PFSK-1 (cell line): ENCODE data around the gene VPS25.

Source experiments
- FOXP2 ChIP-seq: optimal IDR thresholded peaks from 2 replicates; pipeline ENCODE3; 2011; ENCODE audit warnings: borderline replicate concordance, control low read depth, inconsistent platforms; ENCODE audit not compliant: insufficient read depth; ENCODE audit errors: extremely low read length, extremely low read depth
- POLR2AphosphoS5 ChIP-seq: IDR thresholded peaks from 2 replicates; pipeline ENCODE4 v1.6.1; 2012; ENCODE audit warnings: low read depth, mild to moderate bottlenecking, control low read depth, low read length, moderate library complexity
- REST ChIP-seq, 2 experiments: IDR thresholded peaks; 2 replicates each; pipeline versions ENCODE4 v1.6.1 to v1.8.0; 2011 to 2012; ENCODE audit warnings: low read depth in 2 of 2, low read length in 2 of 2, control low read depth in 1 of 2, inconsistent platforms in 1 of 2, mild to moderate bottlenecking in 1 of 2, moderate library complexity in 1 of 2; ENCODE audit not compliant: insufficient read depth in 1 of 2
- SIN3A ChIP-seq: IDR thresholded peaks from 2 replicates; pipeline ENCODE4 v1.6.1; 2012; ENCODE audit warnings: mild to moderate bottlenecking, low read length, moderate library complexity, borderline replicate concordance; ENCODE audit not compliant: insufficient read depth
- TAF1 ChIP-seq: IDR thresholded peaks from 2 replicates; pipeline ENCODE4 v1.6.1; 2012; ENCODE audit warnings: low read length, control low read depth, borderline replicate concordance; ENCODE audit not compliant: insufficient read depth

The VPS25 gene

GRCh38 chr17:42818379-42818778, 45.1 kb downstream of the VPS25 start:
- no peak for TF ChIP-seq SIN3A
- no peak for TF ChIP-seq REST (IDR thresholded peaks at IDR 0.05; ENCODE audit: insufficient read depth in 1 of 2, low read depth in 2 of 2, low read length in 2 of 2)
- TF ChIP-seq FOXP2 = no peak
- no peak for TF ChIP-seq TAF1
- no peak for TF ChIP-seq POLR2AphosphoS5

DNA sequence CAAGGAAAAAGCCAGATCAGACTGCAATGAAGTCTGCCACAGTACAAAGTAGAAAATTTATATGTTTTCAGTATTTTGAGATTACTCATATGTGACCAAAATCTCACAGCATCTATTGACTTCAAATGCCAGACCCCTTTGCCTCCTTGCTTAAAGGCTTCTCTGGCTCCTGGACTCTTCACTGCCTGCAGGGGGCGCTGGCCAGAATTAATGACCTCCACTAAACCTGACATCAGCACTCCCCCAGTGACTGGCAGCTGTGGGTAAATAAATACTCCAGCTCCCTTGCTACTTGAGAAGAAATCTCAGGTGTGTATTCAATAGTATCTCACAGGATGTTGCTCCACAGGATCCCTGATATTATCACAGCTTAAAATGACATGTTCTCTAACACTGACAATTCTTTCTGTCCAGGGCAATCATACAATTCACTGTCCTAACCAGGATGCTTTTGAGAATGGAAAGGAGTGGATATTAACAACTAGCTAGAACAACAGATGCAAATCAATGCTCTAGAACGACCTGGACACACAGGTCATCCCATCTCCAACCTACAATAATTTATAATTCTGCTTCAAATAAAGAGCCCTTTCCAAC, 46.8 kb downstream of the VPS25 start:
- TF ChIP-seq TAF1 = no peak
- no peak for TF ChIP-seq REST (IDR thresholded peaks at IDR 0.05; ENCODE audit: insufficient read depth in 1 of 2, low read depth in 2 of 2, low read length in 2 of 2)
- TF ChIP-seq POLR2AphosphoS5 = no peak
- no peak for TF ChIP-seq FOXP2

GRCh38 chr17:42821176-42821575, 47.9 kb downstream of the VPS25 start:
- TF ChIP-seq REST (IDR thresholded peaks at IDR 0.05; ENCODE audit: insufficient read depth in 1 of 2, low read depth in 2 of 2, low read length in 2 of 2) (no peak), SIN3A (no peak), TAF1 (no peak), FOXP2 (no peak), POLR2AphosphoS5 (no peak)

DNA sequence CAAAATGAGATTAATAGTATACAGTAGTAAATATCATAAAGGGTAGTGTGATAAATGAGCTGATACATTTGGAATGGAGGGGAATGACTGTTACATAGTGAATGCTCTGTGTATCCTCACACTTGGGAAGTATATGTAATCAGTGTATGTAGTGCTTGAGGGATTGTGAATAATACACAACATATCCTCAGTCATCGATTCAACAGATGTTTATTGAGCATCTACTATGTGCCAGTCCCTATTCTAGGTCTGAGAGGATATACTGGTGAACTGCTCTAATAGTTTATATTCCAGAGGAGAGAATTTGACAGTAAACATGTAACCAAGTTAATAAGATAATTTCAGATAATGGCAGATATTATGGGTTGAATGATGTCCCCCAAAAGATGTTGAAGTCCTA, 54.2 kb downstream of the VPS25 start:
- TF ChIP-seq TAF1 (no peak), POLR2AphosphoS5 (no peak), SIN3A (no peak), REST (IDR thresholded peaks at IDR 0.05; ENCODE audit: insufficient read depth in 1 of 2, low read depth in 2 of 2, low read length in 2 of 2) (no peak), FOXP2 (no peak)
